Panc1 (cell line): ENCODE measurements around the gene HEPHL1. TPM values are rescaled to one million over a fixed set of nuclear protein-coding genes. Genes with fewer than 3 reads are reported as not detected.

Source experiments
- ATAC-seq: fragments of 200-7000 bp; cut with Tn5 transposase; 2 replicates; pipeline ENCODE4 v1.9.1; 2020; ENCODE audit warnings: mild to moderate bottlenecking, moderate library complexity
- BruUV-seq: library from RNA; stranded (reverse); fragments of 400-500 nt; replicated peaks from 2 replicates; lab custom pipeline; 2021; lab: Mats Ljungman, UMichigan
- CTCF ChIA-PET: fragments of 300-600 bp; sonication (Branson Sonifier 250); formaldehyde crosslinking; loops from one replicate; lab custom pipeline; 2022; ENCODE audit warnings: antibody characterized with exemption; lab: Charles Lee
- POLR2A ChIA-PET: fragments of 300-600 bp; sonication (Branson Sonifier 250); formaldehyde crosslinking; loops from one replicate; lab custom pipeline; 2022; ENCODE audit warnings: antibody characterized with exemption; lab: Charles Lee
- DNase-seq: peaks from one replicate; pipeline ENCODE4 v3.0.0-alpha.2; 2010; ENCODE audit warnings: low read depth, low spot score
- H3K27ac ChIP-seq: 2 replicates; pipeline ENCODE4 v1.5.1; 2011; ENCODE audit warnings: mild to moderate bottlenecking, low read length, inconsistent platforms
- H3K27me3 ChIP-seq: fragments of 200-500 bp; sonication (Bioruptor generic); 2 replicates; pipeline ENCODE4 v1.6.0; 2014; ENCODE audit warnings: low read length, inconsistent platforms; ENCODE audit not compliant: control insufficient read depth, insufficient read depth
- H3K36me3 ChIP-seq: fragments of 200-500 bp; sonication (Bioruptor generic); 2 replicates; pipeline ENCODE4 v1.5.1; 2014; ENCODE audit warnings: inconsistent platforms, mild to moderate bottlenecking, low read length, moderate library complexity; ENCODE audit not compliant: control insufficient read depth, insufficient read depth
- H3K4me1 ChIP-seq: 2 replicates; pipeline ENCODE4 v1.5.1; 2011; ENCODE audit warnings: inconsistent platforms, mild to moderate bottlenecking, low read length, moderate library complexity; ENCODE audit not compliant: control insufficient read depth, insufficient read depth
- H3K4me3 ChIP-seq, 2 experiments: 2 replicates each; pipeline ENCODE4 v1.5.1; 2011 to 2012; ENCODE audit warnings: low read depth in 2 of 2, low read length in 2 of 2, mild to moderate bottlenecking in 2 of 2, inconsistent platforms in 1 of 2, moderate library complexity in 1 of 2
- H3K9me3 ChIP-seq: fragments of 200-500 bp; sonication (Bioruptor generic); 2 replicates; pipeline ENCODE4 v1.5.1; 2014; ENCODE audit warnings: low read depth, mild to moderate bottlenecking, inconsistent platforms, low read length, moderate library complexity; ENCODE audit not compliant: control insufficient read depth, insufficient read depth
- CTCF ChIP-seq: fragments of 450-650 bp; IDR thresholded peaks from 2 replicates; pipeline ENCODE4 v1.5.1; 2017; ENCODE audit warnings: mild to moderate bottlenecking
- POLR2AphosphoS5 ChIP-seq: IDR thresholded peaks from 2 replicates; pipeline ENCODE4 v1.6.1; 2012; ENCODE audit warnings: mild to moderate bottlenecking, low read depth, low read length, moderate library complexity
- REST ChIP-seq, 2 experiments: IDR thresholded peaks; 2 replicates each; pipeline ENCODE4 v1.6.1; 2011 to 2012; ENCODE audit warnings: low read depth in 2 of 2, control low read depth in 1 of 2, low read length in 1 of 2, mild to moderate bottlenecking in 1 of 2, moderate library complexity in 1 of 2; ENCODE audit not compliant: insufficient read depth in 1 of 2
- SIN3A ChIP-seq: IDR thresholded peaks from 2 replicates; pipeline ENCODE4 v1.6.1; 2012; ENCODE audit warnings: low read depth, mild to moderate bottlenecking, low read length, moderate library complexity, borderline replicate concordance; ENCODE audit not compliant: insufficient read depth
- TCF7L2 ChIP-seq: IDR thresholded peaks from 2 replicates; pipeline ENCODE4 v1.6.1; 2011; ENCODE audit warnings: mild to moderate bottlenecking, low read depth, low read length, inconsistent platforms
- in situ Hi-C: cut with HindIII; loops from 2 replicates; pipeline ENCODE4 v1.10.0; 2016; ENCODE audit warnings: low sequenced_read_pairs, low pct_unique_long_range_greater_than_20kb
- intact Hi-C: fragments of 100-400 bp; cut with micrococcal nuclease; formaldehyde crosslinking; loops from one replicate; pipeline ENCODE4 v1.10.0; 2022; ENCODE audit not compliant: unreplicated experiment
- total RNA-seq: library from RNA; stranded (reverse); gene quantifications from one replicate; pipeline ENCODE4 v1.2.1, GENCODE V29; 2021; ENCODE audit not compliant: unreplicated experiment

HEPHL1 gene
- total RNA-seq, 1 experiment from 2014 or later, result not detected

GRCh38 chr11:94091091-94091490 lies 69.9 kb downstream of the HEPHL1 start:
- no peak overlapping the region for H3K4me3 ChIP-seq
- no peaks in the 10 kb centered on the region for H3K36me3 ChIP-seq
- no peak overlapping the region for H3K27ac ChIP-seq
- BruUV-seq, result no TSS peak
- ChIA-PET CTCF (no interaction called here), POLR2A (no interaction called here)
- H3K4me1 ChIP-seq, result no peaks in the 10 kb centered on the region
- in situ Hi-C loops, result no loop called here
- intact Hi-C loops, result no loop called here
- H3K27me3 ChIP-seq, result peaks cover 6% of the 10 kb centered on the region; the same call in 1 of the 2 replicates
- ATAC-seq (no peak), DNase-seq (no peak)
- no peaks in the 10 kb centered on the region for H3K9me3 ChIP-seq
- TF ChIP-seq TCF7L2 (no peak), POLR2AphosphoS5 (no peak), CTCF (no peak), SIN3A (no peak), REST (IDR thresholded peaks at IDR 0.05; ENCODE audit: insufficient read depth in 1 of 2, low read depth in 2 of 2, low read length in 1 of 2) (no peak)

GRCh38 chr11:94100253-94100652 lies 79.1 kb downstream of the HEPHL1 start:
- in situ Hi-C loops, result no loop called here
- no peak for DNase-seq
- ATAC-seq, result no peak
- Histone ChIP-seq H3K4me3 (no peak overlapping the region), H3K27ac (no peak overlapping the region), H3K27me3 (no peaks in the 10 kb centered on the region; the same call in 1 of the 2 replicates), H3K36me3 (no peaks in the 10 kb centered on the region), H3K4me1 (no peaks in the 10 kb centered on the region), H3K9me3 (no peaks in the 10 kb centered on the region)
- no TSS peak for BruUV-seq
- no peak for TF ChIP-seq CTCF
- TF ChIP-seq SIN3A, result no peak
- no peak for TF ChIP-seq REST (IDR thresholded peaks at IDR 0.05; ENCODE audit: insufficient read depth in 1 of 2, low read depth in 2 of 2, low read length in 1 of 2)
- no peak for TF ChIP-seq TCF7L2
- no peak for TF ChIP-seq POLR2AphosphoS5
- ChIA-PET POLR2A (no interaction called here), CTCF (no interaction called here)
- intact Hi-C loops, result loop anchor here (10.0 kb wide), 1 partner anchor 175 kb away; no protein-coding TSS in a partner anchor
